Ascending aorta (tissue), 2 donors: Measurements from ENCODE around the gene RUNDC3A. TPM values are rescaled to one million over a fixed set of nuclear protein-coding genes. Genes with fewer than 3 reads are reported as not detected.

Source experiments
- DNase-seq, 2 donors: peaks; one replicate each; pipeline ENCODE4 v3.0.0-alpha.2; 2019; ENCODE audit warnings: low spot score in 2 of 2
- H3K27ac ChIP-seq, 2 donors: fragments of 200-600 bp; sonication (generic); one replicate each; pipeline ENCODE4 v1.5.1; 2016 to 2017; ENCODE audit warnings: mild to moderate bottlenecking in 1 of 2
- H3K27me3 ChIP-seq: fragments of 200-600 bp; sonication (generic); one replicate; pipeline ENCODE4 v1.5.1; 2017
- H3K36me3 ChIP-seq, 2 donors: fragments of 200-600 bp; sonication (generic); one replicate each; pipeline ENCODE4 v1.5.1; 2016
- H3K4me1 ChIP-seq, 2 donors: fragments of 200-600 bp; sonication (generic); one replicate each; pipeline ENCODE4 v1.5.1; 2016 to 2017; ENCODE audit warnings: mild to moderate bottlenecking in 1 of 2
- H3K4me3 ChIP-seq, 2 donors: fragments of 200-600 bp; sonication (generic); one replicate each; pipeline ENCODE4 v1.5.1; 2016 to 2017; ENCODE audit warnings: mild to moderate bottlenecking in 1 of 2
- H3K9me3 ChIP-seq, 2 donors: fragments of 200-600 bp; sonication (generic); one replicate each; pipeline ENCODE4 v1.5.1; 2016
- intact Hi-C: fragments of 100-400 bp; cut with DNase I; formaldehyde crosslinking; loops from one replicate; pipeline ENCODE4 v1.15.1; 2023
- total RNA-seq: library from RNA; depleted of rRNA; stranded (reverse); fragments of >200 nt; gene quantifications from one replicate; pipeline ENCODE4 v1.1.0, GENCODE V29; 2016
- TF ChIP-seq, protein P1 (sequence below), 3 experiments: fragments of 200-600 bp in 2 of 3; fragments of 450-650 bp in 1 of 3; sonication (generic) in 2 of 3; IDR thresholded peaks; one replicate each; pipeline ENCODE4 v1.5.1; 2016 to 2019; ENCODE audit warnings: antibody characterized with exemption in 3 of 3, mild to moderate bottlenecking in 1 of 3, moderate library complexity in 1 of 3

RUNDC3A gene
- total RNA-seq, 1 donor from 2014 or later = not detected

DNA sequence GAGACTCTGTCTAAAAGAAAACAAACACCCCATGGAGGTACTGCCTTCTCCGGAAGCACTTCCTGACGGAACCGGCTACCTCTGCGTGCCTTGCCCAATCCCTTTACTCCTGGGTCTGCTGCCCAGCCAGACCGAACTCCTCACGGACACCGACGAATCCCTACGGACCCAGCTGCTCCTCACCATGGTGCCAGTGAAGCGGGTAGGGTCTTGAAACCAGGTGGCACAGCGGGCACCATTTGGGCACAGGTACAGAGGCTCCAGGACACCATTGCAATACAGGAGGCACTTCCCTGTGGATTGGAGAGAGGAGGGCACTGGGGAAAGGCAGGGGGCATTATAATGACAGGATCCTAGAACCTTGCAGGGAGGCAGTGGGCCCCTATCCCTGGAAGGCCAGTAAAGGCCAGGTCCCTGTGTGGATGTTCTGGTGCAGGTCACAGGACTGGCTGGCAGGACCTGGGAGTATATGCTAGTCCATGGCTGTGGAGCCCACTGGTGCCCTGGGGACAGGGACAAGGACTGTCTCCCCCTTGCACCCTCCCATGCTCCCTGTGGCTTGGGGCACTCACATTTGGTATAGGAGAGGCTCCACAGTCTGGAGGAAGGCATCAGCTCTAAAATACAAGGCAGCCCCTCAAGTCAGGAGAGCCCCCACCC is 14.0 kb downstream of the RUNDC3A start:
- TF ChIP-seq, protein P1, sequence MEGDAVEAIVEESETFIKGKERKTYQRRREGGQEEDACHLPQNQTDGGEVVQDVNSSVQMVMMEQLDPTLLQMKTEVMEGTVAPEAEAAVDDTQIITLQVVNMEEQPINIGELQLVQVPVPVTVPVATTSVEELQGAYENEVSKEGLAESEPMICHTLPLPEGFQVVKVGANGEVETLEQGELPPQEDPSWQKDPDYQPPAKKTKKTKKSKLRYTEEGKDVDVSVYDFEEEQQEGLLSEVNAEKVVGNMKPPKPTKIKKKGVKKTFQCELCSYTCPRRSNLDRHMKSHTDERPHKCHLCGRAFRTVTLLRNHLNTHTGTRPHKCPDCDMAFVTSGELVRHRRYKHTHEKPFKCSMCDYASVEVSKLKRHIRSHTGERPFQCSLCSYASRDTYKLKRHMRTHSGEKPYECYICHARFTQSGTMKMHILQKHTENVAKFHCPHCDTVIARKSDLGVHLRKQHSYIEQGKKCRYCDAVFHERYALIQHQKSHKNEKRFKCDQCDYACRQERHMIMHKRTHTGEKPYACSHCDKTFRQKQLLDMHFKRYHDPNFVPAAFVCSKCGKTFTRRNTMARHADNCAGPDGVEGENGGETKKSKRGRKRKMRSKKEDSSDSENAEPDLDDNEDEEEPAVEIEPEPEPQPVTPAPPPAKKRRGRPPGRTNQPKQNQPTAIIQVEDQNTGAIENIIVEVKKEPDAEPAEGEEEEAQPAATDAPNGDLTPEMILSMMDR (IDR thresholded peaks at IDR 0.05) = no peak
- intact Hi-C loops = loop anchor here (10.0 kb wide), 1 partner anchor 418 kb away; the partner anchor contains the start of gene MPP2
- Histone ChIP-seq H3K4me1 (peaks cover 7 to 20% of the 10 kb centered on the region in 2 donors), H3K27ac (no peak overlapping the region), H3K4me3 (no peak overlapping the region), H3K36me3 (peaks cover 28 to 30% of the 10 kb centered on the region in 2 donors), H3K27me3 (no peaks in the 10 kb centered on the region), H3K9me3 (no peaks in the 10 kb centered on the region)
- DNase-seq = no peak

DNA sequence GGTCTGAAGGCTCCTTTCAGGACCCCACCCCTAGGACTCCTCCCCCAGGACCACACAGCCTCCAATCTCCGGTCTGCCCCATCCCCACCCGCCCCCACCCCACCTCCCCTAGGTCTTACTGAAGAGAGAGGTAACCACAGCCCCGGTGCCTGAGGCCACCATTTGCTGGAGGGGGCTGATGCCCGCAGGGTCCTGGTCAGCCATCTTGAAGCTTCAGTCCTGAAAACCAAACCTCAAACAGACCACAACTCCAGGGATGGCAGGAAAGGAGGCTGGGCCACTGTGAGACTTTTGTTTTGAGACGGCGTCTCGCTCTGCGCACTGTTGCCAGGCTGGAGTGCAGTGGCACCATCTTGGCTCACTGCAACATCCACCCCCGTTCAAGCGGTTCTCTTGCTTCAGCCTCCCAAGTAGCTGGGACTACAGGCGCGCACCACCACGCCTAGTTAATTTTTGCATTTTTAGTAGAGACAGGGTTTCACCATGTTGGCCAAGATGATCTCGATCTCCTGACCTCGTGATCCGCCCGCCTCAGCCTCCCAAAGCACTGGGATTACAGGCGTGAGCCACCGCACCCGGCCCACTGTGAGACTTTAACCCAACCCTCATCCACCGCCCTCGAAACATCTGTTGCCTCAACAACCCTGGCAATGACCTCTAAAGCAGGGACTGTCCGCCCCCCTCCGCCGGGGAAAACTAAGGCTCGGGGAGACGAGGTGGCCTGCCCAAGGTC is 15.1 kb downstream of the RUNDC3A start:
- peaks cover 7 to 20% of the 10 kb centered on the region in 2 donors for H3K4me1 ChIP-seq
- H3K27ac ChIP-seq = no peak overlapping the region
- H3K9me3 ChIP-seq = no peaks in the 10 kb centered on the region
- no peaks in the 10 kb centered on the region for H3K27me3 ChIP-seq
- TF ChIP-seq, protein P1 (IDR thresholded peaks at IDR 0.05) = no peak
- no peak for DNase-seq
- peaks cover 28 to 30% of the 10 kb centered on the region in 2 donors for H3K36me3 ChIP-seq
- H3K4me3 ChIP-seq = peak overlapping the region; percentile 74 to 88
- intact Hi-C loops = loop anchor here (1.0 to 10.0 kb wide), 5 partner anchors 21 to 419 kb away; partner anchors contain the start of genes GRN and MPP2

DNA sequence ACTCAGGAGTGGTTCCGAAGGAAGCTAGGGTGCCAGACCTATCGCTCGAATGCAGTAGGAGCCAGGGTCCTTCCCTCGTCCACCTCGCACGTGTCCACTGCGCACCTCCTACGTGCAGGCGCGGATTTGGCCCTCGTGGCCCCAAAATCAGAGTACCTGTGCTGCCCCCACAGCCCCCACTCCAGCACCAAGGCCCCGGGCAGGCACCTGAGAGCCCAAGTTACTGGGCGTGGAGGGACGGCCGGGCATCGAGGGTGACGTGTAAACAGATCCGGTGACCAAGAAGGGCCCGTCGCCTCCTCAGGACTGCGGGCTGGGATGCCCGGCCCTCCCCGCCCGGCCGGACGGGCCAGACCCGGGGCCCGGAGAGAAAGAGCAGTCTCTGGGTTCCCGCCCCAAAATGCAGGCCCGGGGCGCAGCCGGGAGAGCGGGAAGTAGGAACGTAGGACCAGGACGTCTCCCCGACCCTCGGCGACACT is 15.7 kb downstream of the RUNDC3A start:
- Histone ChIP-seq H3K36me3 (peaks cover 28 to 30% of the 10 kb centered on the region in 2 donors), H3K27me3 (no peaks in the 10 kb centered on the region), H3K4me3 (peak overlapping the region; percentile 74 to 88), H3K4me1 (peaks cover 7 to 20% of the 10 kb centered on the region in 2 donors), H3K9me3 (no peaks in the 10 kb centered on the region), H3K27ac (peak overlapping the region; percentile 88 to 96)
- DNase-seq = no peak
- TF ChIP-seq, protein P1 (IDR thresholded peaks at IDR 0.05) = no peak
- intact Hi-C loops = loop anchor here (1.0 to 10.0 kb wide), 5 partner anchors 21 to 419 kb away; partner anchors contain the start of genes GRN and MPP2

DNA sequence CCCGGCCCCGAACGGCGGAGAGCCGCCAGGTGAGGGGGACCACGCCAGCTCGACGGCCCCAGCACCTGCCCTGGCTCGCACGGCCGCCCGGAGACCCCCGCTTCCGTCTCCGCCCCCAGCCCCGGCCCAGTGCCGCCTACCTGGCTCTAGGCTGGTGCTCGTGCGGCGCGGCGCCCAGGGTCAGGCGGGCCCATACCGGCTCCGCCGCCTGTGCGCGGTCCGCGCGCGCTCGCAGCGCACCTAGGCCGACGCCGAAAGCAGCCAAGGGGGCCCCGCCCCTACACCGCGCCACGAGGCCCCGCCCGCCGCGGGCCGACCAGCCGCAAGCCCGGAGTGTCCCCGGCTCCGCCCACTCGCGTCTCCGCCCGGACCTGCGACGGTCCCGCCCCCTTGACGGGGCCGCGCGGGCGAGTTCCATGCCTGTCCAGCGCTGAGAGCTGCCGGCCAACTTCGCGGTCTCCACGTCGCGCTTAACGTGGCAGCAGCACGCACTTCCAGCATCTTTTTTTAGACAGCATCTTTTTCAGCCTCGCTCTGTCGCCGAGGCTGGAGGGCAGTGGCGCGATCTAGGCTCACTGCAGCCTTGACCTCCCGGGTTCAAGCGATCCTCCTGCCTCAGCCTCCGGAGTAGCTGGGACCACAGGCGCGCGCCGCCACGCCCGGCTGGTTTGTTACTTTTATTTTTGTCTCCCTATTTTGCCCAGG is 16.3 kb downstream of the RUNDC3A start, which contains the start of gene SLC25A39:
Gene SLC25A39, minus strand, starts transcription at position 253 of the 705 bp plus-strand sequence. CDS start 1,261 bp downstream, outside the sequence.
- Histone ChIP-seq H3K4me1 (peaks cover 7 to 20% of the 10 kb centered on the region in 2 donors), H3K36me3 (peaks cover 22 to 25% of the 10 kb centered on the region in 2 donors), H3K4me3 (peak within 1 kb of the TSS; percentile 74 to 88), H3K27me3 (no peaks in the 10 kb centered on the region), H3K27ac (peak within 1 kb of the TSS; percentile 88 to 96), H3K9me3 (no peaks in the 10 kb centered on the region)
- DNase-seq = peak; percentile 67 to 97
- intact Hi-C loops = loop anchor here (1.0 to 10.0 kb wide), 6 partner anchors 20 to 420 kb away; partner anchors contain the start of genes GRN and MPP2
- TF ChIP-seq, protein P1 (IDR thresholded peaks at IDR 0.05) = no peak

DNA sequence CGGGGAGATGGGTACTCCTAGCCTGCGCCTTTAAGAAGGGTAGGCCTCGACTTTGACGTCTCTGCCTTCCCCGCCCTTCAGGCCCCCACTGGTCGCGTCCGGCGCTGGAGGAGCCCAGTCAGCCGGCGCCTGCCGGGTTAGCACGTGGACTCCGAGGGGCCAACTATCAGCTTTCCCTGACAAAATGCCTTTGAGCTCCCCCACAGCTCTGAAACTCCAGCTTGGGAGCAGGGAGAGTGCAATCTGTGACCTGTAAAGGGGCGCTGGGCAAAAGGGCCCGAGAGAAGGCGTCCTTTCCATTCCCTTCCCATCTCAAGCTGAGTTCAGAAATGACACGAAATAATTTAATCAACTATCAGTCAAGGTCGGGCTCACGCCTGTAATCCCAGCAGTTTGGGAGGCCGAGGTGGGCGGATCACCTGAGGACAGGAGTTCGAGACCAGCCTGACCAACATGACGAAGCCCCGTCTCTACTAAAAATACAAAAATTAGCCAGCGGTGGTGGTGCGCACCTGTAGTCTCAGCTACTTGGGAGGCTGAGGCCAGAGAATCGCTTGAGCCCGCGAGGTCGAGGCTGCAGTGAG is 18.6 kb downstream of the RUNDC3A start:
- TF ChIP-seq, protein P1 (IDR thresholded peaks at IDR 0.05) = no peak
- Histone ChIP-seq H3K4me1 (peaks cover 7 to 24% of the 10 kb centered on the region in 2 donors), H3K4me3 (peak overlapping the region in 1 of 2 donors; percentile 88), H3K27ac (peak overlapping the region; percentile 88 to 96), H3K36me3 (peaks cover under 1 to 3% of the 10 kb centered on the region in 2 donors), H3K9me3 (no peaks in the 10 kb centered on the region), H3K27me3 (no peaks in the 10 kb centered on the region)
- intact Hi-C loops = loop anchor here (2.0 to 10.0 kb wide), 2 partner anchors 256 to 422 kb away; partner anchors contain the start of genes G6PC3 and MPP2
- DNase-seq = peak; percentile 89 to 98
